Aorta (tissue), 5 donors: ENCODE measurements around the gene RUNX3. TPM values are rescaled to one million over a fixed set of nuclear protein-coding genes. Genes with fewer than 3 reads are reported as not detected.

ENCODE experiments used
- ATAC-seq: fragments of 200-7000 bp; cut with Tn5 transposase; one replicate; pipeline ENCODE4 v1.9.1; 2022; ENCODE audit warnings: moderate library complexity; ENCODE audit not compliant: low FRiP score
- DNase-seq, 2 donors: peaks; one replicate each; pipeline ENCODE4 v3.0.0-alpha.2; 2020
- H3K27ac ChIP-seq, 2 donors: one replicate each; pipeline ENCODE4 v1.5.1; 2013; ENCODE audit warnings: low read length in 2 of 2, mild to moderate bottlenecking in 2 of 2, moderate library complexity in 2 of 2, control low read depth in 1 of 2, inconsistent platforms in 1 of 2, low read depth in 1 of 2
- H3K27me3 ChIP-seq, 2 donors: one replicate each; pipeline ENCODE4 v1.6.1; 2013; ENCODE audit warnings: control low read depth in 1 of 2, low read length in 1 of 2, mild to moderate bottlenecking in 1 of 2, moderate library complexity in 1 of 2; ENCODE audit not compliant: insufficient read depth in 2 of 2, control insufficient read depth in 1 of 2
- H3K36me3 ChIP-seq, 2 donors: one replicate each; pipeline ENCODE4 v1.6.1; 2013; ENCODE audit warnings: control low read depth in 1 of 2, low read length in 1 of 2, mild to moderate bottlenecking in 1 of 2; ENCODE audit not compliant: insufficient read depth in 2 of 2, control insufficient read depth in 1 of 2
- H3K4me1 ChIP-seq, 2 donors: one replicate each; pipeline ENCODE4 v1.6.1; 2013; ENCODE audit warnings: low read length in 2 of 2, control low read depth in 1 of 2, mild to moderate bottlenecking in 1 of 2, moderate library complexity in 1 of 2; ENCODE audit not compliant: insufficient read depth in 2 of 2, control insufficient read depth in 1 of 2
- H3K4me3 ChIP-seq, 2 donors: one replicate each; pipeline ENCODE4 v1.5.1; 2013; ENCODE audit warnings: low read length in 2 of 2, control low read depth in 1 of 2, mild to moderate bottlenecking in 1 of 2
- H3K9me3 ChIP-seq: one replicate; pipeline ENCODE4 v1.6.1; 2013; ENCODE audit warnings: mild to moderate bottlenecking, low read length; ENCODE audit not compliant: control insufficient read depth
- WGBS, 2 donors: extraction: QIAGEN DNeasy Blood & Tissue Kit; methylation state at CpG; one replicate each; pipeline ENCODE4 v1.1.7; 2013; 5-methylcytosine and 5-hydroxymethylcytosine counted together
- intact Hi-C, 2 donors: fragments of 100-400 bp; cut with DNase I; formaldehyde crosslinking; loops; one replicate each; pipeline versions ENCODE4 v1.14.2 to v1.15.0; 2022
- polyA plus RNA-seq, 2 donors: library from polyadenylated mRNA; stranded (reverse); fragments of 200-250 nt; gene quantifications; one replicate each; pipeline ENCODE4 v1.2.3, GENCODE V29; 2013
- total RNA-seq, 2 donors: library from RNA; stranded (reverse); fragmentation: NEBNext Ultra II Directional; extraction: Animal tissue kit (Norgen Biotek cat#: 25700); gene quantifications; one replicate each; pipeline ENCODE4 v1.2.1, GENCODE V29; 2021
- donor health status: healthy with polysubstance abuse.
- donor health status: Bipolar disorder and iron deficiency.
- donor health status: DM: no; HTN: no; CAD: no.
- donor health status: DM: no; HTN: no; CAD: no.
- donor health status: DM: yes; HTN: yes; CAD: no.

RUNX3 gene
- total and polyA plus RNA-seq, 4 donors = 1.1 to 4.4 (median 2.1) TPM

- Histone ChIP-seq H3K4me1 (no peaks in the 10 kb centered on the region), H3K9me3 (no peaks in the 10 kb centered on the region), H3K27ac (no peak overlapping the region), H3K36me3 (no peaks in the 10 kb centered on the region), H3K4me3 (no peak overlapping the region), H3K27me3 (no peaks in the 10 kb centered on the region)
- intact Hi-C loops = no loop called here
- DNase-seq (no peak), ATAC-seq (no peak)
- WGBS, 2 donors = 92 to 94% methylated on average over 23 of the region's 23 CpGs
These were observed 28.9 kb upstream of the RUNX3 start for GRCh38 chr1:24958766-24959622.

- no peak overlapping the region for H3K27ac ChIP-seq
- ATAC-seq (no peak), DNase-seq (peak in 1 of 2 donors; percentile 68)
- 96% methylated on average over 16 of the region's 16 CpGs for WGBS, 2 donors
- no peaks in the 10 kb centered on the region for H3K36me3 ChIP-seq
- no peaks in the 10 kb centered on the region for H3K9me3 ChIP-seq
- intact Hi-C loops = no loop called here
- H3K4me3 ChIP-seq = no peak overlapping the region
- H3K27me3 ChIP-seq = no peaks in the 10 kb centered on the region
- no peaks in the 10 kb centered on the region for H3K4me1 ChIP-seq
These were observed 28.0 kb upstream of the RUNX3 start for GRCh38 chr1:24957808-24958752.

- no peaks in the 10 kb centered on the region for H3K27me3 ChIP-seq
- intact Hi-C loops = no loop called here
- ATAC-seq = no peak
These were observed 27.1 kb upstream of the RUNX3 start for GRCh38 chr1:24957016-24957807.

GRCh38 chr1:24955779-24956365, 25.8 kb upstream of the RUNX3 start:
- no peaks in the 10 kb centered on the region for H3K27me3 ChIP-seq
- intact Hi-C loops = no loop called here
- no peaks in the 10 kb centered on the region for H3K4me1 ChIP-seq
- 93 to 95% methylated on average over 8 of the region's 8 CpGs for WGBS, 2 donors
- DNase-seq (no peak), ATAC-seq (no peak)
- H3K36me3 ChIP-seq = no peaks in the 10 kb centered on the region
- H3K4me3 ChIP-seq = no peak overlapping the region
- H3K9me3 ChIP-seq = no peaks in the 10 kb centered on the region
- no peak overlapping the region for H3K27ac ChIP-seq

More at GRCh38 chr1:24957016-24957807, 27.1 kb upstream of the RUNX3 start:
- H3K4me3 ChIP-seq = no peak overlapping the region
- WGBS, 2 donors = 37 to 61% methylated on average over 16 of the region's 16 CpGs
- DNase-seq = peak in 1 of 2 donors; percentile 52
- H3K4me1 ChIP-seq = no peaks in the 10 kb centered on the region
- no peaks in the 10 kb centered on the region for H3K36me3 ChIP-seq
- no peaks in the 10 kb centered on the region for H3K9me3 ChIP-seq
- no peak overlapping the region for H3K27ac ChIP-seq

- no peak for ATAC-seq
- WGBS, 2 donors = 80 to 84% methylated on average over 5 of the region's 5 CpGs
- intact Hi-C loops = no loop called here
These were observed 25.1 kb upstream of the RUNX3 start for GRCh38 chr1:24955161-24955560.

GRCh38 chr1:24954631-24955030, 24.6 kb upstream of the RUNX3 start:
- H3K27ac ChIP-seq = no peak overlapping the region
- intact Hi-C loops = no loop called here
- no peaks in the 10 kb centered on the region for H3K9me3 ChIP-seq
- DNase-seq (peak in 1 of 2 donors; percentile 70), ATAC-seq (no peak)
- WGBS, 2 donors = 94 to 97% methylated on average over 11 of the region's 11 CpGs
- H3K27me3 ChIP-seq = no peaks in the 10 kb centered on the region
- H3K36me3 ChIP-seq = no peaks in the 10 kb centered on the region
- H3K4me3 ChIP-seq = no peak overlapping the region
- H3K4me1 ChIP-seq = no peaks in the 10 kb centered on the region

More at GRCh38 chr1:24955161-24955560, 25.1 kb upstream of the RUNX3 start:
- Histone ChIP-seq H3K36me3 (no peaks in the 10 kb centered on the region), H3K27ac (no peak overlapping the region), H3K9me3 (no peaks in the 10 kb centered on the region), H3K4me3 (no peak overlapping the region), H3K4me1 (no peaks in the 10 kb centered on the region), H3K27me3 (no peaks in the 10 kb centered on the region)
- DNase-seq = peak in 1 of 2 donors; percentile 17

- ATAC-seq (no peak), DNase-seq (peak in 1 of 2 donors; percentile 1)
- WGBS, 2 donors = 73 to 80% methylated on average over 6 of the region's 6 CpGs
- Histone ChIP-seq H3K4me1 (no peaks in the 10 kb centered on the region), H3K36me3 (no peaks in the 10 kb centered on the region), H3K27me3 (no peaks in the 10 kb centered on the region), H3K27ac (no peak overlapping the region), H3K4me3 (no peak overlapping the region), H3K9me3 (no peaks in the 10 kb centered on the region)
- intact Hi-C loops = no loop called here
These were observed 23.9 kb upstream of the RUNX3 start for GRCh38 chr1:24954022-24954421.

- Histone ChIP-seq H3K4me1 (no peaks in the 10 kb centered on the region), H3K36me3 (no peaks in the 10 kb centered on the region), H3K27me3 (no peaks in the 10 kb centered on the region), H3K9me3 (no peaks in the 10 kb centered on the region), H3K4me3 (no peak overlapping the region), H3K27ac (no peak overlapping the region)
- no peak for ATAC-seq
- peak in 1 of 2 donors; percentile 21 for DNase-seq
- WGBS, 2 donors = 55 to 62% methylated on average over 5 of the region's 5 CpGs
- intact Hi-C loops = no loop called here
These were observed 22.4 kb upstream of the RUNX3 start for GRCh38 chr1:24952413-24952841.
